Measurements from ENCODE around the gene RASA3.

The RASA3 gene

GRCh38 chr13:114081761-114082681 lies 50.4 kb downstream of the RASA3 start:
- no peaks in the 10 kb centered on the region for H3K9me2 ChIP-seq (replicated peaks; ENCODE audit: insufficient read depth, low read length)
- no peak for DNase-seq
- no peaks in the 10 kb centered on the region for H3K9me3 ChIP-seq (replicated peaks; ENCODE audit: insufficient read depth, low read length)
- TF ChIP-seq EZH2phosphoT487 (IDR thresholded peaks at IDR 0.05; ENCODE audit: low read length) (no peak), EZH2 (optimal IDR thresholded peaks at IDR 0.05; ENCODE audit: low read depth, low read length) (no peak), CTCF (IDR thresholded peaks at IDR 0.05; ENCODE audit: low read length) (no peak)
- no peak overlapping the region for H3K27ac ChIP-seq (ENCODE audit: low read length)
- no peaks in the 10 kb centered on the region; the same call in 1 of the 2 replicates for H3K36me3 ChIP-seq (replicated peaks; ENCODE audit: insufficient read depth, low read length)
- no peaks in the 10 kb centered on the region for H4K20me1 ChIP-seq (ENCODE audit: insufficient read depth, low read length)
- no peak overlapping the region for H2AFZ ChIP-seq (ENCODE audit: low read length)
- H3K27me3 ChIP-seq (replicated peaks; ENCODE audit: insufficient read depth, low read length), result no peaks in the 10 kb centered on the region
- H3K4me3 ChIP-seq (ENCODE audit: low read length), result no peak overlapping the region
- H3K79me2 ChIP-seq (ENCODE audit: low read length), result peaks cover 65% of the 10 kb centered on the region
- H3K9ac ChIP-seq (ENCODE audit: low read length), result no peak overlapping the region
- no peak overlapping the region for H3K4me2 ChIP-seq (ENCODE audit: low read depth, low read length)
- no peaks in the 10 kb centered on the region for H3F3A ChIP-seq (ENCODE audit: insufficient read depth, low read length)
- no peaks in the 10 kb centered on the region for H3K4me1 ChIP-seq (ENCODE audit: low read length)

GRCh38 chr13:114080739-114081561 lies 51.5 kb downstream of the RASA3 start:
- Histone ChIP-seq H3K36me3 (replicated peaks; ENCODE audit: insufficient read depth, low read length) (no peaks in the 10 kb centered on the region), H3K4me1 (ENCODE audit: low read length) (no peaks in the 10 kb centered on the region), H3F3A (ENCODE audit: insufficient read depth, low read length) (no peaks in the 10 kb centered on the region), H3K9me3 (replicated peaks; ENCODE audit: insufficient read depth, low read length) (no peaks in the 10 kb centered on the region), H3K79me2 (ENCODE audit: low read length) (peaks cover 75% of the 10 kb centered on the region), H3K4me3 (ENCODE audit: low read length) (no peak overlapping the region), H2AFZ (ENCODE audit: low read length) (no peak overlapping the region), H3K27ac (ENCODE audit: low read length) (no peak overlapping the region), H4K20me1 (ENCODE audit: insufficient read depth, low read length) (no peaks in the 10 kb centered on the region), H3K9me2 (replicated peaks; ENCODE audit: insufficient read depth, low read length) (no peaks in the 10 kb centered on the region), H3K27me3 (replicated peaks; ENCODE audit: insufficient read depth, low read length) (no peaks in the 10 kb centered on the region), H3K9ac (ENCODE audit: low read length) (no peak overlapping the region), H3K4me2 (ENCODE audit: low read depth, low read length) (no peak overlapping the region)
- TF ChIP-seq EZH2phosphoT487 (IDR thresholded peaks at IDR 0.05; ENCODE audit: low read length) (no peak), CTCF (IDR thresholded peaks at IDR 0.05; ENCODE audit: low read length) (no peak), EZH2 (optimal IDR thresholded peaks at IDR 0.05; ENCODE audit: low read depth, low read length) (no peak)
- DNase-seq, result no peak

- H3K27me3 ChIP-seq (replicated peaks; ENCODE audit: insufficient read depth, low read length), result no peaks in the 10 kb centered on the region
- no peaks in the 10 kb centered on the region for H3K4me1 ChIP-seq (ENCODE audit: low read length)
- H4K20me1 ChIP-seq (ENCODE audit: insufficient read depth, low read length), result no peaks in the 10 kb centered on the region
- no peak overlapping the region for H3K4me3 ChIP-seq (ENCODE audit: low read length)
- H3K36me3 ChIP-seq (replicated peaks; ENCODE audit: insufficient read depth, low read length), result no peaks in the 10 kb centered on the region
- no peaks in the 10 kb centered on the region for H3K9me2 ChIP-seq (replicated peaks; ENCODE audit: insufficient read depth, low read length)
- TF ChIP-seq CTCF (IDR thresholded peaks at IDR 0.05; ENCODE audit: low read length) (no peak), EZH2phosphoT487 (IDR thresholded peaks at IDR 0.05; ENCODE audit: low read length) (no peak), EZH2 (optimal IDR thresholded peaks at IDR 0.05; ENCODE audit: low read depth, low read length) (no peak)
- no peak overlapping the region for H2AFZ ChIP-seq (ENCODE audit: low read length)
- H3K27ac ChIP-seq (ENCODE audit: low read length), result no peak overlapping the region
- H3K79me2 ChIP-seq (ENCODE audit: low read length), result peaks cover 81% of the 10 kb centered on the region
- no peak for DNase-seq
- no peak overlapping the region for H3K4me2 ChIP-seq (ENCODE audit: low read depth, low read length)
- H3K9me3 ChIP-seq (replicated peaks; ENCODE audit: insufficient read depth, low read length), result no peaks in the 10 kb centered on the region
- H3F3A ChIP-seq (ENCODE audit: insufficient read depth, low read length), result no peaks in the 10 kb centered on the region
- H3K9ac ChIP-seq (ENCODE audit: low read length), result no peak overlapping the region
Measured at GRCh38 chr13:114079601-114080536, 52.6 kb downstream of the RASA3 start.

Data from MM.1S (cell line).